ENCODE results near the gene MAU2.

MAU2 gene

DNA sequence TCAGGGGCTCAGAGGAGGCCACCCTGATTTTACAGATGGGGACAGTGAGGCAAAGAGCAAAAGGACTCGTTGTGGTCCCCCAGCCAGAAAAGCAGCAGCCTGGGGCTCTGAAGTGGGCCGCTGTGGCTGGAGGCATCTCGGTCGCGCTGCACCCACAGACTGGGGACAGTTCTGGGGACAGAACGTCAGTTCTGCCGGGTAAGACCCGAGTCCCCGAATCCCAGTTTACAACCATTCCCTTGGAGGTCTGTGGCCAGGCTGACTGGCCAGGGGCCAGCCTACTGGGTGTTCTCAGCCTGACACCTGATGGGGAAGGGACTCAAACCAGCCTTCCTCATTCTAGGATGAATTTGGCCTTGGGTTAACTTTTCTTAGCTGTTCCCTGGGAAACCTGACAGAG is 14.4 kb upstream of the MAU2 start:
- DNase-seq = no peak

DNA sequence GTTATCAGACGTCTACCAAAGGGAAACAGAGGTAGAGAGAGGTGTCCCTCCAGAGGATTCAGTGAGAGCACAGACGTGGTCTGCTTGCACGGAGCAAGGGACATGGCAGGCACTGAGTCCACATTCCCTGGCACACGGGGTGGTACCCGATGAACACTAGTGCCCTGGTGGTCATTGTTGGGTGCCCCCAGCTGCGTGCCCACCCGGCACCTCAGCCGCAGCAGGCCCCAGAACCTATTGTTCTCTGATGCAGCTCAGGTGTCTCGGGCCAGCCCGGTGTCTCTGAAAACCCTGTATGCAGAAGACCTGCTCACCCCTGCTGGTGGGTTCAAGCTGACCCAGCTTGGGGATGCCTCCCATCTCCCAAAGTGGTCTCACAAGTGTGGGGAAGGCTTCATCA is 12.3 kb upstream of the MAU2 start:
- DNase-seq = no peak

DNA sequence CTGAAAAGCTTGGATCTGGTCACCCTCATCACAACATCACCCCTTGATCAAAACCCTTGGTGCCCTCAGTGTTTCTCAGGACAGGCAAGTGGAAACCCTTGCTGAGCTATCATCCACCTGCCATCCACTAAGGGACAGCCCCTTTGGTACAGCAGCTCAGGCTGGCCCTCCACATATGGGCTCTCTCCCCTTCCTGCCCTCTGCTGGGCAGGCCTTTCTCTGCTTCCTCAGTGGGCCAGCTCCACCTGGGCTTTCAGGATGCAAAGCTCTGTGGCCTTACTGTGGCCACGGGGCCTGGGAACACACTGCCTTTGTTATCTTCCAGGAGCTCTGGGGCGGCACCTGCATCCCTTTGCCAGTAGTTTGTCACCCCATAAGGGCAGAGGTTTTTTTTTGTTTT is 5.2 kb upstream of the MAU2 start:
- no peak for DNase-seq

DNA sequence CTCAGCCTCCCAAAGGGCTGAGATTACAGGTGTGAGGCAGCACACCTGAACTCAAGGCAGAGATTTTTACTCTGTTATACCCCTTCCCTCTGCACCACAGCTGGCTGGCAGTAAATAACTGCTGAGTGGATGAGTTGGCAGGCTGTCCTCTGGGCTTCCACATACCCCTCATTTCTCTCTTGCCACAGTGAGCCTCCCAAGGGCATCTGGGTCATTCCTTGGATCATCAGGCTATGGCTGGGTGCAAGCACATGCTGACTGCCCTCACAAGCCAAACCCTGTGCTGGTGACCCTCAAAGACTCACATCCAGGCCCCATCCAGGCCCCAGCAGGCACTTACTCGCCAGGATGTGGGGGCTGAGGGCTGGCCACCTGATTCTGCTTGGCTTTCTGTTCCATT is 4.5 kb upstream of the MAU2 start:
- DNase-seq = no peak

DNA sequence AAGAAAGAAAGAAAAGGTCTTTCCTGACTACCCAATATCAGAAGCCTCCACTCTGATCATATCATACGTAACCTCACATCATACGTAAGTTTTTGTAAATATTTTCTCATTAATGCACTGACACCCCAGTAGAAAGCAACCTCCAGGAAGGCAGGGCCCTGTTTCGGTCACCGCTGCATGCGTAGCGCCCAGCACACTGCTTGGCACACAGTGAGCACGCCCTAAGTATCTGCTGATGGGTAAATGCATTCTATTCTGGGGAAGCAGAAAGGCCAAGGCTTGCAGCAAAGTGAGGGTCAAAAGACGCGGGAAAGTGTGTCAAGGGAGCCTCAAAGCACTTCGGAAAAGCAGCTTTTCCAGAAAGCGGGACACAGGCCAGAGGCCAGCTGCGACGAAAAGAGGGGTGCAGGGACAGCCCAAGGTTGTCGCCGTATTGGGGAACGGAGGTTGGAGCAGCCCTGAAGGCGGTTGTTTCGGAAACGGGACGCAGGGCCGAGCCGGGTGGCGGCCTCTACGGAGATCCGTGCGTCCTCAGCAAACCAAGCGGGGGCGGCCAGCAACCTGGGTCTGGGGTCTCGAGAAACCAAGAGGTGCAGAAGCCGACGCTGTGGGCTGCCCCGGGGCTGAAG is 783 bp upstream of the MAU2 start:
- no peak for DNase-seq

DNA sequence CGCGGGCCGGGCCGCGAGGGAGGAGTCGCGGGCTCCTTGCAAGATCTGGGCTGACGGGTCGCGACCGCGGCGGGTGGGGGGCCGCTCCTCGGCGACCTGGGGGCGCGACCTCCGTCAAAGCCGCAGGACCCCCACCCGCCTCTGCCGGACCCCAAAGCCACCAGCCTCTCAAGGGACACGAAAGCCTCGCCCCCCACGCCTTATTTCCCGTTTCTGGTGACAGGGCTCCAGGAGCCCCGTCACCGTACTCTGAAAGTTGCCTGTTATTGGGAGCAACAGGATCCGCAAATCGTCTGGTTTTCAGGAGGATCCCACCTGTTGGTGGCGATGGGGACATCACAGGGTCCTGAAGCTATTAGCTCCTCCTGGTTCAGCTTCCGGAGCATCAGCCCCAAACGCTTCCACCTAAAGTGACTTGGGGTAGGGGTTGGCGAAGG is 530 bp downstream of the MAU2 start:
- DNase-seq = no peak

DNA sequence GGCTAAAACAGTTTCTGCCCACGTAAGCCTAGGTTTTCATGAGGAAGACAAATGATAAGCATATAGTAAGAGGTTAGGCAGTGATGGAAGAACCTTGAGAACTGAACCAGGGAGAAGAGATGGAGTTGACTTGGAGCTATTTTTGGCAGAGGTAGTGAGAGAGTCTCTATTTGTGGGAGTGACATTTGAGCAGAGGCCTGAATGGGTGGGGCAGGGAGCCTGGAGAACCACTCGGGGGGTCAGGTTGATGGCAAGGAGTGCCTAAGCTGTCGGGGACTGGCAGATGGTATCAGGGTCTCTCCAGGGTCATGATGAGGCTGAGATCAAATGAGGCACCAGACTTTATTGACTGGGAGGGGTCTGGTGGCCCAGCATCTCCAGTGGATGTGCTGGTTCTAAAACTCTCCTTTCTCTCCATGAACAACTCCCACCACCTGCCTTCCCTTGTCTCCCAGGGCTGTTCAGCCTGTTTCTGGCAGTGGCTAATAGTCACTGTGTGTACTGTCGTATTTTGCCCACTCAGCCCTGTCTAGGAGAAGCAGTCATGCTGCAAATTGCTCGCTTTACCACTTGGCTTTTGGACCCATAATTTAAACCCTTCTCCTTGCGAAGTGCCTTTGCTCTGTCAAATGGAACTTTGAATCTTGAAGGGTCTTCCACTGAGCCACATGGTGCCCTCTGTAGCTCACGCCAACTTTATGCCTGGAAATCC is 3.6 kb downstream of the MAU2 start:
- DNase-seq = no peak

DNA sequence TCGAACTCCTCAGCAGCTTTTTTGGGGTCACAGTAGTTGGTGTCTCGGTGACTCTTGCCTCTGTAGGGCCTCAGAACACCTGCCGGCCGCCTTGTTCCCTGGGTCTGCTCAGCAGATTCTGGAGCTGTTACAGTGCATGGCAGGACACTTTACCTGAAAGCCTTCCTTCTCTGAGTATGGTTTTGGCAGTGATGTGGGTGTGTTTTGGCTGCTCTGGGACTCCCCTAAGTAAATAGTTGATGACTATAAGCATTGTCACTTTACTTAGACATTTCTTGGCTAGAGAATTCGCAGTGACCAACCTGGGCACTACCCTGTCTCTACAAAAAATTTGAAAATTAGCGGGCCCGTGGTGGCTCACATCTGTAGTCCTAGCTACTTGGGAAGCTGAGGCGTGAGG is 7.0 kb downstream of the MAU2 start:
- DNase-seq = no peak

DNA sequence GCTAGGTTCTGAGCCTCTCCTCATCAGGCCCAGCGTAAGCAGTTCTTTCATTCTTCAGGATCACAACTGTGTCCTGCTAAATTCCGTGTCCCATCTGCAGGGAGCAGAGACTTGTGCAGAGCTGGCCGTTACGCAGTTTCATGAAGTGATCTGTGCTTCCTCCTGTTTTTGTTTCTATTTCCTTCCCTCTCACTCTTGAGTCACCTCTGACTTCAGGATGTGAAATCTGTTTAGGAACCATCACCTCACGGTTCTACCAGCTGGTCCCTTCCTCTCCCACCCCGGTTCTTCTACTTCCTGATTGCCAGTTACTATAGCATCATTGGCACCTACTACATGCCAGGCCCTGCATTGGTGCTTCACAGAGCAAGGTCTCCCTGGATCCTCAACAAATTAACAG is 8.5 kb downstream of the MAU2 start:
- DNase-seq = no peak

DNA sequence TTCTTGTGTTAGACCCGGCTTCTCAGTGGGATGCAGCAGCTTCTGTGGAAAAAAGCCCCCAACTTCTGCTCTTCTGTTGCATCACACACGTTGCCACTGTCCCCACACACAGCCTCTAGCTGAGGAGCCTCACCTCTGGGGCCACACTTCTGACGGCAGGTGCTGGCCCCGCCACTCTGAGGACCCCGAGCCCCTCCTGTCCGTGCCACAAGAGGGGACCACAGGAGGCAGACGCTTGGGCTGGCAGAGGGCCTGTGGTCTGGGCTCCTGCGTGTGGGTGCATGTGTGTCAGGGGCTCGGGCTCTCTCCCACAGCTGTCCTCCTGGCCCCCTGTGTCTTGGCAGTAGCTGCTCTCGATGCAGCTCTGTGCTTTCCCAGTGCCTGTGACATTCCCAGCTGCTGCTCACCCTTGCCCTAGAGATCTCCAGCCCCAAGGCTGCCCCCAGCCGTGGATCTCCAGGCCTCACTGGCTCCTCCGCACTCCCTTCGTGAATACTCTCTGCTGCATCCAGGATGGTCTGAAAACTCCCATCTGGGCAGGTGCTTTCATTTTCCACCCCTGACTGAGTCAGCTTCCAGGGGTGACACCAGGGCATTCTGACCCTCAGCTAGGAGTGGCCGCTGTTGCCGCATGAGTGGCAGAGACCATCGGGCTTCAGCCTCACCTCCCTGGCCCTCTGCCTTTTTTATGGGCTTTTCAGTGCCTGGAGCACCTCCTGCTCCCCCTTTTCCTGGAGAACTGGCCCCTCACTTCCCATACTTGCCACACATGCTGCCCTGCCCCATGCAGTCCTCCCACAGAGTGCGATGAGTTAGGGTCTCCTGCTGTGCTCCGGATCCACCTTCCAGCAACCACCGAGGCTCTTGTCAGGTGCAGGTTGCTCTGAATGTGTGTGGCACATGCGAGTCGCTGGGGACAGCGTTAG is 13.7 kb downstream of the MAU2 start:
- DNase-seq = no peak

DNA sequence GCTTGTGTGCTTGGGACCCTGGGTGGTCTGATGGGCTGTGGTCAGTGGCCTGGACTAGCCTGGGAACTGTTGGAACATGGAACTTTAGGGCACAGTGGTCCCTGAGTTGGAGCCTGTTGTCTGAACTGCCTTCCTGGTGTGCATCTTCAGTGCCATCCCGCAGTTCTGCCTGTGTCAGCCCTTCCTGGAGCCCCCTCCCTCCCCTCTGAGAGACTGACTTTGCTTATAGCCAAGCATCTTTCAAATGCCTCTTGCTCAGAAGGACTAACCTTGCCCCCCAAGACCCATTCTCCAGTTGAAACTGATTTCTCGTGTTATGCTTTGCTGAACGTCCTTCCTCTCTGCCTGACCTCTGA is 14.3 kb downstream of the MAU2 start:
- DNase-seq = no peak

DNA sequence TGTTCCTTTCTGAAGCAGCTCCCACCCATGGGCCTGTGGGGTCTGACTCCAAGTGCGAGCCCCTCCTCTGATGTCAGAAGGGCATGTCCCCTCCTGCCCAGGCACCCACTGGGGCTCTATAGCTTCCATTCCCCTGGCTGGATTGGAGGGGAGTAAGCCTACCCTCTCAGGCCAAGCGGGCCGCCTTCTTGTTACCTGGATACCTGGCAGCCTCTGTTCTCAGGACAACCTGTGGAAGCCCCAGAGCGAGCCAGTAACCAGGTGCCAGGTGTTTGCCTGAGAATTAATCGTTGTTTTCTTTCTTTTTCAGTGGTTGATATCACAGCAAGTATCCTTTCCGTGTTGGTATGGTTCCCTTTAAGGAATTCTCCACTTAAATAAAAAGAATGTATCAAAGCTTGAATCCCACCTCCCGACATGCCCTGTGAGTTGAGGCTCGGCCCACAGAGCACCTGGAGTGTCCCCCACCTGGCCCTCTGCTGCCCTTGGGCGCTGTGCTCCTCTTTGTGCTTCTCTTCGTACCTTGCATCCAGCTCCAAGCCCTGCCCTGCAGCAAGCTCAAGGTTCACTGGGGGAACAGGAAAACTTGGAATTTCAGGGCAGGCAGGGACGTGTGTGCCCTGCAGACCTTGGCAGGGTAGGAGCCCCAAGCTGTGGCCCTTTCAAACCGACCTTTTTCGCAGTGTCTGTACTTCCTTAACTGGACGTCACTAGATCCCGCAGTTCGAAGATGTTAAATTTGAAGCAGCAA is 15.0 kb downstream of the MAU2 start:
- no peak for DNase-seq

DNA sequence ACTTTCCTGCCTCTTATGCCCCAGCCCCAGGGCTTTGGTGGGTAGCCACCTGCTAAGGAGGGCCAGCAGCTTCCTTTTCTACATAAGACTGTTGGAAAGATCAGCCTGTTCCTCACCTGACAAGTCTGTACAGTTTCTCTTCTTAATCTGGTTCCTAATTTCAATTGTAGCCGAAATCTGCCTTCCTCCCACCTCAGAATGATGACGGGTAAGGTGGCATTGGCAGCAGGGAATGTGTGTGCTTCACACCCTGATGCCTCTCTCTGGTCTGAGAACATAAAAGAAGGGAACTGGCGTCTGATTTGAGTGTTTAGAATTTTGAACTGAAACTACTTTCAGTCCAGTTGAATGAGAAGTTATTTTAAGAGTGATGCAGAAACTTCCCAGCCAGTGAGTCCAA is 16.0 kb downstream of the MAU2 start:
- DNase-seq = no peak

DNA sequence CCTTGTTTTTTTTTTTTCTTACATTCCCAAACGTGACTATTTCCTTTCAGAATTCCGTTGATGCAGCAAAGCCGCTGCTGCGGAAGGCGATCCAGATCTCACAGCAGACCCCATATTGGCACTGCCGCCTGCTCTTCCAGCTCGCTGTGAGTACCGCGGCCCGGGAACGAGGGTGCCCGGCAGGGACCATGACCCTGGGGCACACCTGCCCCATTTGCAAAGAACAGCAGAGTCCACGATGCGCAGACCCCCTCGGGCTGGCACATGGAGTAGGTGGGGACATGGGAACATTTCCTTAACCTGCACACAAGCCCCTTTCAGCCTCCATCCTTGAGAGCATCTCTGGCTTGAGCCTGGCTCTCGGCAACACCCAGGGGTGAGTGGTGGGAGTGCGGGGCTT is 16.5 kb downstream of the MAU2 start:
- DNase-seq = no peak

DNA sequence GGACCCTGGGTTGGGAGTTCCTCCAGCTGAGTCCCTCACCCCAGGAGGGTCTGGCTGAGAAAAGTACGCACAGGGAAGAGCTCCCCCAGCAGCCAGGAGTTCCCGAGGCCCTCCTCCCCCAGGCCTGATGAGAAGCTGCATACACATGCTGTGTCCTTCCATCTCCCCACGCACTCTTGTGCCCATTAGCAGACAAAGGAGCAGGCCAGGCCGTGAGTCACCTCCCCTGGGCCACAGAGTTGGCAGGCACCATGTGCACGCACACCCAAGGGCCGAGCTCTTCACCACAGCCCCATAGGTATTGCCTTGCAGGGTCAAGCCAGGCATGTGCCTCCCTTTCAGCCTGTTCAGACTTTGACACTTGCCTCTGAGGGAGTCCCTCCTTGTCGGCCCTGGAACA is 17.5 kb downstream of the MAU2 start:
- no peak for DNase-seq

DNA sequence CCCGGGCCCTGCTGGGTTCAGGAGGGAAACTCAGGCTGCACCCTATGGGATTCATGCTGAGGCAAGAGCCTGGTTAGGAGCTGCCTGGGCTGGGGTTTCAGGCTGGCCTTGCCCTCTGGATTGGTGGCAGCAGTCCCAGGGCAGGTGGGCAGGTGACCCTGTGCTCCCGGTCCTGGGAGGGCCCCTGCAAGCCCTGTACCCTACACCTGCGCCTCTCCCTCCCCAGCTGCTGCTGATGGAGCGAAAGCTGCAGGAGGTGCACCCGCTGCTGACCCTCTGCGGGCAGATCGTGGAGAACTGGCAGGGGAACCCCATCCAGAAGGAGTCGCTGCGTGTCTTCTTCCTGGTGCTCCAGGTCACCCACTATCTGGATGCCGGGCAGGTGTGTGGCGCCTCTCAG is 20.4 kb downstream of the MAU2 start:
- no peak for DNase-seq

DNA sequence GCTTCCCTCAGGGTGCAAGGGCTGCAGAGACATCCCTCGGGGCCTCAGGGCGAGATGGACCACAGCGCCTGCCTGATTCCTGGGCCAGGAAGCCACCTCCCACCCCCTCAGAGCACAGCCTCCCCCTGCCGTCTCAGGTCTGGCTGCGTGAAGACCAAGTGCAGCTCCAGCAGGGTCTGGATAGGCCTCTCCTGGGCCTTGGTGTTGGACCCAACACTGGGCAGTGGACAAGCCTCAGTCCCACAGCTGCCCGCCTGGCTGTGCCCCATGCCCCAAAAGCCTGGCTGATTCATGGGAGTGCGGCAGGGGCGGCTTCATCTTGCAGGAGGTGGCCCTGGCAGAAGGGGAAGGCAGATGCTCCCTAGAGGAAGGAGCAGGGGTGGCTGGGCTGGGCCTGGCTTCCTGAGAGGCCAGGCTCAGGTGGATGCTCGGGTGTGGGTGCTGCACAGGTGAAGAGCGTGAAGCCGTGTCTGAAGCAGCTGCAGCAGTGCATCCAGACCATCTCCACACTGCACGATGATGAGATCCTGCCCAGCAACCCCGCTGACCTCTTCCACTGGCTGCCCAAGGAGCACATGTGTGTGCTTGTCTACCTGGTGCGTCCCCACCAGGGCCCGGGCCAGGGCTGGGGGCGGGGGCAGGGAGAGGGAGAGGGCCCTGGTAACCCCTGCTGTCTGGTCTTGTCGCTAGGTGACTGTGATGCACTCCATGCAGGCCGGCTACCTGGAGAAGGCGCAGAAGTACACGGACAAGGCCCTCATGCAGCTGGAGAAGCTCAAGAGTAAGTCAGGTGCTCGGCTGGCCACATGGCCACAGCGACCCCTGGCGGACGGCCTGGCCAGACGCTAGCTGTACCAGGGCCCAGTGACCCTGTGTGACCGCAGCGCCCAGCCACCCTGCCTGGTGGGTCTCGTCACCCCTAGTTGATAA is 21.7 kb downstream of the MAU2 start:
- no peak for DNase-seq

DNA sequence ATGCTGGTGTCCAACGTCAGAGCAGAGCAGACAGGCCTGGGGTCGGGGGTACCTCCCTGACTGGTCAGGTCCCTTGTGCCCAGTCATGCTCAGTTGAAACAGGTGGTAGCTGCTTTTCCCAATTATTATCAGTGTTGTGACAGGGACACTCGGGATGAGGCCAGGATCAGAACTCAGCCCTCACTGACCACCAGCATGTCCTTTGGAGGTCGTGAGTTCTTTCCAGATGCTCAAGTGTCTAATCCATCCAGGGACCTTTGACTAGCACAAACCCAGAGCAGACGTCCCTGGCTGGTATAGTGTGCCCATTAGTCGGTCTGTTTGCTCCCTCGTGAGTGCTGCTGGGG is 22.4 kb downstream of the MAU2 start:
- no peak for DNase-seq

DNA sequence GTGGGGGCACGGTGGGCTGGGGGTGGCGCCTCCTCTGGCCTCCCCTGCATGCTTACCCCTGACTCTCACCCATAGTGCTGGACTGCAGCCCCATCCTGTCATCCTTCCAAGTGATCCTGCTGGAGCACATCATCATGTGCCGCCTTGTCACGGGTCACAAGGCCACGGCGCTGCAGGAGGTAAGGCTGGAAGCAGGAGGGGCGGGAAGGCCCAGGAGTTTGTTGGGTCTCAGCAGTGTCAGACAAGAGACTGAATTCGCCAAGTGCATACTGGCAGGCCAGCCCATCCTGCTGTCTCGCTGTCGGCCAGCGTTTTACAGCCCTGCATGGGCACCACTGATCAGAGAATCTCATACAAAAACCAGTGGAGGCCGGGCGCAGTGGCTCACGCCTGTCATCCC is 23.1 kb downstream of the MAU2 start:
- DNase-seq = no peak

DNA sequence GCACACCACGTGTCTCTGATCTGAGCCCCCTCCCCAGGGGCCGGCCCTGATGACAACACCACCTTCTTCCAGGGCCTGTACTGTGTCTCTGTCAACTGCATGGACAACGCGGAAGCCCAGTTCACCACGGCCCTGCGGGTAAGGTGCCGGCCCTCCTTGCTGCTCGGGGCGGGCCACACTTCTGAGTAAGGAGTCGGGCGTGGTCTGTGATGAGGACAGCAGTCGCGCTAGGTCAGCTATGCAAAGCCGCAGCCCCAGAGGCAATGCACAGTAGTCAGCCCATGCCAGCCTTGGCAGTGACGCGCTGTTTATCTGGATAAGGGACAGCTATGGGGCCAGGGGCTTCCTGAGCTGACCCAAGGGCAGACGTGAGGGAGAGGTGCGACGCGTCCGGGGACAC is 24.6 kb downstream of the MAU2 start:
- no peak for DNase-seq

DNA sequence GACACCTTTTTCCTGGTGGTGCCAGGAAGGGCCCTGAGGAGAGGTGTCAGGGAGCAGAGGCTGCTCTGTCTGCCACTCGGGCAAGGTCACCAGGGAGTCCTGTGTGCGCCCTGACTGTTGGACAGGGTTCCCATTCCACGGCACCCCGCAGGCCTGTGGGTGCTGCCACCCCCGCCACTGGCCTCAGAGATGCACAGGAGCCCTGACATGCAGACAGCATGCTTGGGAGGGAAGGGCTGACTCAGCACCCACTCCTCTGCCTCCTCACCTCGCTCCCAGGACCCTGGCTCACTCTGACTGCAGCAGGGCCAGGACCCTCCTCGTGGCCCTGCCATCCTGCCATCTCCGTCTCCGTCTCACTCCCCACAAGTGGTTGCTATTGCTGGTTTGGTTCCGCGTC is 25.3 kb downstream of the MAU2 start:
- DNase-seq = no peak

DNA sequence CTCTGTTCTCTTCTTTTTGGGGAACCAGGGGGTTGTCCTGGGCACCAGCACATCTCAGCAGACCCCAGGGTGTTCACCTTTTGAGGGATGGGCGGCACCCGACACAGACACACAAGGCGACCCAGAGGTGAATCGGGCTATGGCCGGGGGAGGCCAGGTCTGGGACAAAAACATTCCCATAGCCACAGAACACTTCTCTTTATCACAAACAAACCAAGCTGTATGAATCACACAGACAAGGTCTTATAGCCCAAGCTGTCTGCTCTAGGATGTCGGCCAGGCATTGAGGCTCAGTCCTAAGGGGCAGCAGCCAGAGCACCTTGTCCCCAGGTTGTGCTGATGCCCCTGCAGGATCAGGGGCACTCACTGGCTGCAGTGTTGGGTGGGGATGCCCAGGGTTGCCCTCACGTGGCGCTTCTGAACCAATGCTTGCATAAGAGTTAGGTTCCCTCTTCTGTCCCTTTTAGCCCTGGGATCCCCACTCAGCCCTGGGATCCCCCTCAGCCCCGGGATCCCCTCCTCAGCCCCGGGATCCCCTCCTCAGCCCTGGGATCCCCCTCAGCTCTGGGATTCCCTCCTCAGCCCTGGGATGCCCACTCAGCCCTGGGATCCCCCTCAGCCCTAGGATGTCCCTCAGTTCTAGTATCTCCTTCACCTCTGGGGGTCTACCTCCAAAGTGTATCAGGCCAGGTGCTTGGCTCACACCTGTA is 26.9 kb downstream of the MAU2 start:
- DNase-seq = no peak
